ENCODE measurements around the gene SMOC2. TPM values are rescaled to one million over a fixed set of nuclear protein-coding genes. Genes with fewer than 3 reads are reported as not detected.
A peak's percentile ranks its signal among the peaks of the same experiment; 100 is the strongest.

SMOC2 gene
- total RNA-seq, 1 donor from 2014 or later, result 102 TPM

- DNase-seq (ENCODE audit: low spot score in 2 of 2), result no peak
- intact Hi-C loops (cut with DNase I), result no loop called here
- no peak for TF ChIP-seq CTCF (IDR thresholded peaks at IDR 0.05)
- no peaks in the 10 kb centered on the region for H3K27me3 ChIP-seq
- no peak overlapping the region for H3K27ac ChIP-seq
- H3K4me1 ChIP-seq, result peaks cover 0 to 4% of the 10 kb centered on the region in 2 donors
- no peak overlapping the region for H3K4me3 ChIP-seq
- no peaks in the 10 kb centered on the region for H3K36me3 ChIP-seq
- H3K9me3 ChIP-seq, result no peaks in the 10 kb centered on the region
Measured at GRCh38 chr6:168695701-168696100, 254.7 kb downstream of the SMOC2 start.

- Histone ChIP-seq H3K4me3 (no peak overlapping the region), H3K9me3 (no peaks in the 10 kb centered on the region), H3K4me1 (peaks cover 0 to 6% of the 10 kb centered on the region in 2 donors), H3K36me3 (no peaks in the 10 kb centered on the region), H3K27me3 (no peaks in the 10 kb centered on the region), H3K27ac (no peak overlapping the region)
- intact Hi-C loops (cut with DNase I), result no loop called here
- no peak for TF ChIP-seq CTCF (IDR thresholded peaks at IDR 0.05)
- no peak for DNase-seq (ENCODE audit: low spot score in 2 of 2)
Measured at GRCh38 chr6:168698923-168699322, 257.9 kb downstream of the SMOC2 start.

GRCh38 chr6:168699631-168700295, 258.8 kb downstream of the SMOC2 start:
- Histone ChIP-seq H3K27ac (peak overlapping the region in 1 of 2 donors; percentile 43), H3K4me1 (peaks cover 0 to 6% of the 10 kb centered on the region in 2 donors), H3K36me3 (no peaks in the 10 kb centered on the region), H3K4me3 (peak overlapping the region in 1 of 2 donors; percentile 30), H3K27me3 (no peaks in the 10 kb centered on the region), H3K9me3 (no peaks in the 10 kb centered on the region)
- DNase-seq (ENCODE audit: low spot score in 2 of 2), result no peak
- TF ChIP-seq CTCF (IDR thresholded peaks at IDR 0.05), result peak in 1 of 3 experiments; percentile 12
- intact Hi-C loops (cut with DNase I), result no loop called here

GRCh38 chr6:168700880-168701279, 259.9 kb downstream of the SMOC2 start:
- no peaks in the 10 kb centered on the region for H3K9me3 ChIP-seq
- DNase-seq (ENCODE audit: low spot score in 2 of 2), result no peak
- H3K4me1 ChIP-seq, result peaks cover 0 to 6% of the 10 kb centered on the region in 2 donors
- H3K36me3 ChIP-seq, result no peaks in the 10 kb centered on the region
- no peak overlapping the region for H3K27ac ChIP-seq
- no peaks in the 10 kb centered on the region for H3K27me3 ChIP-seq
- intact Hi-C loops (cut with DNase I), result no loop called here
- no peak for TF ChIP-seq CTCF (IDR thresholded peaks at IDR 0.05)
- no peak overlapping the region for H3K4me3 ChIP-seq

- Histone ChIP-seq H3K9me3 (no peaks in the 10 kb centered on the region), H3K36me3 (no peaks in the 10 kb centered on the region), H3K27me3 (no peaks in the 10 kb centered on the region), H3K27ac (no peak overlapping the region), H3K4me3 (no peak overlapping the region), H3K4me1 (peaks cover 0 to 8% of the 10 kb centered on the region in 2 donors)
- intact Hi-C loops (cut with DNase I), result no loop called here
- no peak for DNase-seq (ENCODE audit: low spot score in 2 of 2)
- TF ChIP-seq CTCF (IDR thresholded peaks at IDR 0.05), result no peak
Measured at GRCh38 chr6:168703990-168704389, 263.0 kb downstream of the SMOC2 start.

Measured in ascending aorta (tissue), 2 donors.